HepG2 (cell line): Measurements from ENCODE around the gene WDR31. TPM values are rescaled to one million over a fixed set of nuclear protein-coding genes. Genes with fewer than 3 reads are reported as not detected.
A peak's percentile ranks its signal among the peaks of the same experiment; 100 is the strongest.

Source experiments
- ATAC-seq: fragments of 200-7000 bp; cut with Tn5 transposase; 3 replicates; pipeline ENCODE4 v1.9.1; 2020; ENCODE audit warnings: mild to moderate bottlenecking, moderate library complexity
- BruUV-seq: library from RNA; stranded (reverse); fragments of 400-500 nt; replicated peaks from 2 replicates; lab custom pipeline; 2021; lab: Mats Ljungman, UMichigan
- CTCF ChIA-PET: fragments of 300-600 bp; formaldehyde crosslinking; extraction: SDS; loops from one replicate; lab custom pipeline; 2021; ENCODE audit warnings: low total read pairs, inconsistent platforms, low intra/inter-chr PET ratio; lab: Yijun Ruan, JAX
- POLR2A ChIA-PET: fragments of 350-600 bp; sonication (Branson Sonifier 250); formaldehyde crosslinking; loops from one replicate; lab custom pipeline; 2020; ENCODE audit warnings: antibody characterized with exemption, inconsistent platforms; lab: Yijun Ruan, JAX
- DNase-seq: peaks from one replicate; pipeline ENCODE4 v3.0.0-alpha.2; 2015; ENCODE audit warnings: low spot score
- FAIRE-seq: peaks from 3 replicates; lab custom pipeline; 2011; peaks lifted over from hg19 to GRCh38; lab: Jason Lieb, UNC
- H2AFZ ChIP-seq: one replicate; pipeline ENCODE4 v1.6.1; 2011; ENCODE audit warnings: low read length, inconsistent platforms
- H3K27ac ChIP-seq: fragments of 300-600 bp; 3 replicates; pipeline ENCODE4 v1.8.0; 2011; ENCODE audit warnings: mixed run types, mild to moderate bottlenecking, mixed read lengths, low read length, inconsistent platforms; ENCODE audit not compliant: insufficient read depth; ENCODE audit errors: extremely low read length
- H3K27me3 ChIP-seq, 2 experiments: fragments of 200-600 bp in 1 of 2; 2 replicates in 1 of 2; 3 replicates in 1 of 2; pipeline versions ENCODE4 v1.6.0 to v1.8.0; 2011; ENCODE audit warnings: low read length in 2 of 2, mild to moderate bottlenecking in 2 of 2, moderate library complexity in 2 of 2, inconsistent platforms in 1 of 2; ENCODE audit not compliant: insufficient read depth in 2 of 2, control insufficient read depth in 1 of 2
- H3K36me3 ChIP-seq, 2 experiments: fragments of 200-600 bp in 1 of 2; replicated peaks in 1 of 2; 2 replicates in 1 of 2; 3 replicates in 1 of 2; pipeline versions ENCODE4 v1.5.1 to v1.8.0; 2011; ENCODE audit warnings: low read length in 2 of 2, inconsistent platforms in 1 of 2; ENCODE audit not compliant: insufficient read depth in 2 of 2, control insufficient read depth in 1 of 2
- H3K4me1 ChIP-seq: 2 replicates; pipeline ENCODE4 v1.5.1; 2012; ENCODE audit warnings: low read length, inconsistent platforms; ENCODE audit not compliant: insufficient read depth
- H3K4me2 ChIP-seq: 2 replicates; pipeline ENCODE4 v1.6.0; 2011; ENCODE audit warnings: low read depth, low read length, inconsistent platforms
- H3K4me3 ChIP-seq, 3 experiments: fragments of 200-600 bp in 1 of 3; sonication (generic), shearing (Covaris generic) in 1 of 3; replicated peaks in 1 of 3; 2 replicates each; pipeline ENCODE4 v1.5.1; 2011 to 2016; ENCODE audit warnings: low read length in 3 of 3, inconsistent platforms in 2 of 3, low read depth in 2 of 3, mild to moderate bottlenecking in 2 of 3, control low read depth in 1 of 3, mixed read lengths in 1 of 3; ENCODE audit not compliant: insufficient read depth in 1 of 3
- H3K79me2 ChIP-seq: one replicate; pipeline ENCODE4 v1.6.1; 2011; ENCODE audit warnings: low read length, inconsistent platforms; ENCODE audit not compliant: insufficient read depth
- H3K9ac ChIP-seq: 2 replicates; pipeline ENCODE4 v1.6.0; 2011; ENCODE audit warnings: mild to moderate bottlenecking, low read depth, low read length, inconsistent platforms; ENCODE audit not compliant: insufficient read depth
- H3K9me3 ChIP-seq: 2 replicates; pipeline ENCODE4 v1.5.1; 2012; ENCODE audit warnings: mild to moderate bottlenecking, low read length
- H4K20me1 ChIP-seq: 2 replicates; pipeline ENCODE4 v1.6.0; 2011; ENCODE audit warnings: inconsistent platforms, mild to moderate bottlenecking, low read length, moderate library complexity; ENCODE audit not compliant: insufficient read depth
- HES4 ChIP-seq: sonication (generic); formaldehyde crosslinking; IDR thresholded peaks from 2 replicates; pipeline ENCODE4 v1.9.0; 2021; ENCODE audit warnings: mild to moderate bottlenecking, missing genetic modification reagents, borderline replicate concordance
- HNF4G ChIP-seq, 2 experiments: sonication (generic) in 1 of 2; formaldehyde crosslinking in 1 of 2; IDR thresholded peaks; 2 replicates each; pipeline versions ENCODE4 v1.4.0 to v1.6.1; 2011 to 2020; ENCODE audit warnings: borderline replicate concordance in 2 of 2, low read depth in 2 of 2, mild to moderate bottlenecking in 2 of 2, low read length in 1 of 2, missing genetic modification reagents in 1 of 2, moderate library complexity in 1 of 2
- RARA ChIP-seq: IDR thresholded peaks from 2 replicates; pipeline ENCODE4 v1.6.1; 2016; ENCODE audit warnings: missing genetic modification reagents, missing compliant biosample characterization
- WGBS: methylation state at CpG from one replicate; pipeline ENCODE4 v1.1.6; 2017; ENCODE audit warnings: low lambda C conversion rate; 5-methylcytosine and 5-hydroxymethylcytosine counted together
- in situ Hi-C: cut with HindIII; loops from 2 replicates; pipeline ENCODE4 v1.10.0; 2017; ENCODE audit warnings: low pct_unique_long_range_greater_than_20kb; ENCODE audit not compliant: extremely low pct_ligation_motif_present
- intact Hi-C: fragments of 100-400 bp; cut with micrococcal nuclease; formaldehyde crosslinking; loops from one replicate; pipeline ENCODE4 v1.10.0; 2022; ENCODE audit not compliant: unreplicated experiment
- polyA plus RNA-seq, 8 experiments: library from polyadenylated mRNA; depleted of rRNA in 3 of 8; stranded (reverse) in 7 of 8; unstranded in 1 of 8; fragments of >200 nt; fragmentation: Illumina TruSeq in 4 of 8; extraction: Trizol in 4 of 8; gene quantifications; 2 replicates each; pipeline versions ENCODE4 v1.2.1 to v1.2.3, GENCODE V29; 2011 to 2016; ENCODE audit warnings: low read depth in 4 of 8, missing spikeins in 1 of 8, mixed read lengths in 1 of 8; ENCODE audit not compliant: insufficient read depth in 1 of 8
- total RNA-seq, 5 experiments: library from RNA; depleted of rRNA; stranded (reverse); fragments of >200 nt; fragmentation: Illumina TruSeq; extraction: Trizol; gene quantifications; 2 replicates each; pipeline ENCODE4 v1.2.3, GENCODE V29; 2016; ENCODE audit warnings: low read depth in 1 of 5
- TF ChIP-seq, protein P1 (sequence below): sonication (generic); formaldehyde crosslinking; IDR thresholded peaks from 2 replicates; pipeline ENCODE4 v1.4.0; 2020; ENCODE audit warnings: missing genetic modification reagents, borderline replicate concordance
- TF ChIP-seq, protein P2 (sequence below): IDR thresholded peaks from 2 replicates; pipeline ENCODE4 v1.6.1; 2016; ENCODE audit warnings: mild to moderate bottlenecking
- TF ChIP-seq, protein P3 (sequence below): sonication (generic); formaldehyde crosslinking; conservative IDR thresholded peaks from 2 replicates; pipeline ENCODE4 v1.8.0; 2022; ENCODE audit warnings: mild to moderate bottlenecking, moderate library complexity, missing genetic modification reagents

WDR31 gene
- total and polyA plus RNA-seq, 2 of the 13 experiments (the other 11 are each of a cell fraction or from before 2014, with no cell fraction given): 0.33 to 1.7 TPM

DNA sequence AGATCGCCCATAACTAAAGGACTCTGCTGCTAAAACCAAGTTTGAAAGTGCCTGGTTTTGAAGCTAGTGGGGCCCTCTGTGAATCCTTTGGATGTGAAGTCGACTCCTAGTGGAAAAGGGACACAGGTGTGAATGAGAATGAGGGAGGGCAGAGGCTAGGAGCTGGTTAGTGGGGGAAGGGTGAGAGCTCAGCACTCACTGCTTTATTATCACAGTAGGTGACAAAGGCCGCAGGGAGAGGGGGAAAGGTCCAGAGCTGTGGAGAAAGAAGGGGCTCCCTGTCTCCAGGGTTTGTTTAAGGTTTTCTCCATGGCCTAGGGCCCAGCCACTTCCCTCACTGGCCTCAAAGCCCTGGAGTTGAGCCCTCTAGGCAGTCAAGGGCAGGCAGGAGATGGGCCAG is 33.2 kb upstream of the WDR31 start:
- DNase-seq (no peak), FAIRE-seq (no peak), ATAC-seq (no peak)
- H3K27me3 ChIP-seq: no peaks in the 10 kb centered on the region
- peaks cover 74% of the 10 kb centered on the region for H3K4me1 ChIP-seq
- BruUV-seq: no TSS peak
- in situ Hi-C loops (no loop called here), intact Hi-C loops (no loop called here)
- ChIA-PET POLR2A (interaction anchor here (0.9 to 1.3 kb wide), 6 partner anchors 15 to 33 kb away, joined by 3 to 7 read pairs (median 3); partner anchors contain the start of genes ALAD and WDR31), CTCF (no interaction called here)
- no peak overlapping the region for H3K27ac ChIP-seq
- no peak overlapping the region for H3K9ac ChIP-seq
- H3K4me3 ChIP-seq: no peak overlapping the region
- no peak overlapping the region for H3K4me2 ChIP-seq
- H2AFZ ChIP-seq: no peak overlapping the region
- H3K79me2 ChIP-seq: peaks cover 15% of the 10 kb centered on the region
- WGBS: 57% methylated on average over 3 of the region's 3 CpGs
- H4K20me1 ChIP-seq: peaks cover 16% of the 10 kb centered on the region
- peaks cover 4 to 10% of the 10 kb centered on the region in 2 experiments; a peak in 3 of 5 replicates for H3K36me3 ChIP-seq
- H3K9me3 ChIP-seq: no peaks in the 10 kb centered on the region
- TF ChIP-seq, protein P1, sequence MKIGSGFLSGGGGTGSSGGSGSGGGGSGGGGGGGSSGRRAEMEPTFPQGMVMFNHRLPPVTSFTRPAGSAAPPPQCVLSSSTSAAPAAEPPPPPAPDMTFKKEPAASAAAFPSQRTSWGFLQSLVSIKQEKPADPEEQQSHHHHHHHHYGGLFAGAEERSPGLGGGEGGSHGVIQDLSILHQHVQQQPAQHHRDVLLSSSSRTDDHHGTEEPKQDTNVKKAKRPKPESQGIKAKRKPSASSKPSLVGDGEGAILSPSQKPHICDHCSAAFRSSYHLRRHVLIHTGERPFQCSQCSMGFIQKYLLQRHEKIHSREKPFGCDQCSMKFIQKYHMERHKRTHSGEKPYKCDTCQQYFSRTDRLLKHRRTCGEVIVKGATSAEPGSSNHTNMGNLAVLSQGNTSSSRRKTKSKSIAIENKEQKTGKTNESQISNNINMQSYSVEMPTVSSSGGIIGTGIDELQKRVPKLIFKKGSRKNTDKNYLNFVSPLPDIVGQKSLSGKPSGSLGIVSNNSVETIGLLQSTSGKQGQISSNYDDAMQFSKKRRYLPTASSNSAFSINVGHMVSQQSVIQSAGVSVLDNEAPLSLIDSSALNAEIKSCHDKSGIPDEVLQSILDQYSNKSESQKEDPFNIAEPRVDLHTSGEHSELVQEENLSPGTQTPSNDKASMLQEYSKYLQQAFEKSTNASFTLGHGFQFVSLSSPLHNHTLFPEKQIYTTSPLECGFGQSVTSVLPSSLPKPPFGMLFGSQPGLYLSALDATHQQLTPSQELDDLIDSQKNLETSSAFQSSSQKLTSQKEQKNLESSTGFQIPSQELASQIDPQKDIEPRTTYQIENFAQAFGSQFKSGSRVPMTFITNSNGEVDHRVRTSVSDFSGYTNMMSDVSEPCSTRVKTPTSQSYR: peak; percentile 38; the same call in 1 of the 2 replicates
- TF ChIP-seq HES4 (CRISPR knock-in tag): no peak
- TF ChIP-seq, protein P2, sequence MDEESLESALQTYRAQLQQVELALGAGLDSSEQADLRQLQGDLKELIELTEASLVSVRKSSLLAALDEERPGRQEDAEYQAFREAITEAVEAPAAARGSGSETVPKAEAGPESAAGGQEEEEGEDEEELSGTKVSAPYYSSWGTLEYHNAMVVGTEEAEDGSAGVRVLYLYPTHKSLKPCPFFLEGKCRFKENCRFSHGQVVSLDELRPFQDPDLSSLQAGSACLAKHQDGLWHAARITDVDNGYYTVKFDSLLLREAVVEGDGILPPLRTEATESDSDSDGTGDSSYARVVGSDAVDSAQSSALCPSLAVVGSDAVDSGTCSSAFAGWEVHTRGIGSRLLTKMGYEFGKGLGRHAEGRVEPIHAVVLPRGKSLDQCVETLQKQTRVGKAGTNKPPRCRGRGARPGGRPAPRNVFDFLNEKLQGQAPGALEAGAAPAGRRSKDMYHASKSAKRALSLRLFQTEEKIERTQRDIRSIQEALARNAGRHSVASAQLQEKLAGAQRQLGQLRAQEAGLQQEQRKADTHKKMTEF (CRISPR knock-in tag): no peak
- TF ChIP-seq HNF4G (IDR thresholded peaks at IDR 0.05; ENCODE audit: borderline replicate concordance, low read depth, low read length): 0 out of 2 replicates have a peak, but pooled peaks have one; percentile 14
- no peak for TF ChIP-seq HNF4G (CRISPR knock-in tag; IDR thresholded peaks at IDR 0.05; ENCODE audit: borderline replicate concordance, low read depth)
- TF ChIP-seq, protein P3, sequence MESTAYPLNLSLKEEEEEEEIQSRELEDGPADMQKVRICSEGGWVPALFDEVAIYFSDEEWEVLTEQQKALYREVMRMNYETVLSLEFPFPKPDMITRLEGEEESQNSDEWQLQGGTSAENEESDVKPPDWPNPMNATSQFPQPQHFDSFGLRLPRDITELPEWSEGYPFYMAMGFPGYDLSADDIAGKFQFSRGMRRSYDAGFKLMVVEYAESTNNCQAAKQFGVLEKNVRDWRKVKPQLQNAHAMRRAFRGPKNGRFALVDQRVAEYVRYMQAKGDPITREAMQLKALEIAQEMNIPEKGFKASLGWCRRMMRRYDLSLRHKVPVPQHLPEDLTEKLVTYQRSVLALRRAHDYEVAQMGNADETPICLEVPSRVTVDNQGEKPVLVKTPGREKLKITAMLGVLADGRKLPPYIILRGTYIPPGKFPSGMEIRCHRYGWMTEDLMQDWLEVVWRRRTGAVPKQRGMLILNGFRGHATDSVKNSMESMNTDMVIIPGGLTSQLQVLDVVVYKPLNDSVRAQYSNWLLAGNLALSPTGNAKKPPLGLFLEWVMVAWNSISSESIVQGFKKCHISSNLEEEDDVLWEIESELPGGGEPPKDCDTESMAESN (CRISPR knock-in tag): no peak
- TF ChIP-seq RARA: 0 out of 2 replicates have a peak, but pooled peaks have one; percentile 13
